ENCODE results near the gene DLG2.
"Not testable (repeated sequence)": the region's sequence is repeated elsewhere in the genome, so short reads cannot be mapped to it uniquely, and the experiment has no call there.

The DLG2 gene

DNA sequence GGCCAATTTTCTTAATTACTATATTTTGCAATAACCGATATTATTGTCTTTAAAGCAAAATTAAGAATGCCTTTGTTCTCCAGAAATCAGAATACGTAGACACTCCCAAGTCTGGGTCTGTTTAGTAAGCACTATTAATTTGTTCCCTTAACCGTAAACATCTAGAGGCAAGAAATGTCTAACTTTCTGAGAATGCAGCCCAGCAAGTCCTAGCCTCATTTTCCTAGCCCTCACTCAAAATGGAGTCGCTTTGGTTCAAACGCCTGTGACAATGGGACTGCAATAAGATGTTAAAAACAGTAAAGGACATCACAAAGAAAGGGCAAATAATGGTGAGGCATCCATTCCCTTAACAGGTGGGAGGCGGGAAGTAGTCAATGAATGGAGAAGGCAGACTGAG, 280.7 kb downstream of the DLG2 start:
- no peak overlapping the region for H3K9ac ChIP-seq (ENCODE audit: low read length)
- H3K4me1 ChIP-seq (ENCODE audit: insufficient read depth, low read length, severe bottlenecking): no peaks in the 10 kb centered on the region

GRCh38 chr11:85340846-85341245, 286.3 kb downstream of the DLG2 start:
- not testable (repeated sequence) for H3K9me2 ChIP-seq (ENCODE audit: low read depth, low read length); H3K27ac ChIP-seq (ENCODE audit: low read depth, low read length, poor library complexity, severe bottlenecking); H3K79me2 ChIP-seq (ENCODE audit: insufficient read depth, low read length); H3F3A ChIP-seq (ENCODE audit: insufficient read depth, low read length); H3K4me1 ChIP-seq (ENCODE audit: insufficient read depth, low read length, severe bottlenecking); H3K4me3 ChIP-seq (ENCODE audit: low read depth, low read length, poor library complexity, severe bottlenecking); H3K9me3 ChIP-seq (ENCODE audit: low read length); H3K9ac ChIP-seq (ENCODE audit: low read length); H3K27me3 ChIP-seq (ENCODE audit: insufficient read depth, low read length); H3K4me2 ChIP-seq (ENCODE audit: low read length); H3K36me3 ChIP-seq (ENCODE audit: insufficient read depth, low read length); H4K20me1 ChIP-seq (ENCODE audit: insufficient read depth, low read length); H2AFZ ChIP-seq (ENCODE audit: low read length)

More for the DNA sequence above, 280.7 kb downstream of the DLG2 start:
- H3K9me3 ChIP-seq (ENCODE audit: low read length): no peaks in the 10 kb centered on the region
- H3K9me2 ChIP-seq (ENCODE audit: low read depth, low read length): no peaks in the 10 kb centered on the region
- H3K4me2 ChIP-seq (ENCODE audit: low read length): no peak overlapping the region
- H3K4me3 ChIP-seq (ENCODE audit: low read depth, low read length, poor library complexity, severe bottlenecking): no peak overlapping the region
- TF ChIP-seq EZH2 (IDR thresholded peaks at IDR 0.05; ENCODE audit: borderline replicate concordance, low read length) (no peak), CTCF (IDR thresholded peaks at IDR 0.05; ENCODE audit: low read length) (no peak)
- H3F3A ChIP-seq (ENCODE audit: insufficient read depth, low read length): no peaks in the 10 kb centered on the region
- H3K79me2 ChIP-seq (ENCODE audit: insufficient read depth, low read length): no peaks in the 10 kb centered on the region
- H4K20me1 ChIP-seq (ENCODE audit: insufficient read depth, low read length): no peaks in the 10 kb centered on the region
- no peak overlapping the region for H3K27ac ChIP-seq (ENCODE audit: low read depth, low read length, poor library complexity, severe bottlenecking)
- H3K36me3 ChIP-seq (ENCODE audit: insufficient read depth, low read length): no peaks in the 10 kb centered on the region
- H3K27me3 ChIP-seq (ENCODE audit: insufficient read depth, low read length): no peaks in the 10 kb centered on the region
- no peak overlapping the region for H2AFZ ChIP-seq (ENCODE audit: low read length)

GRCh38 chr11:85318573-85318972, 308.6 kb downstream of the DLG2 start:
- no peaks in the 10 kb centered on the region for H3K9me2 ChIP-seq (ENCODE audit: low read depth, low read length)
- H3K27ac ChIP-seq (ENCODE audit: low read depth, low read length, poor library complexity, severe bottlenecking): no peak overlapping the region

More at GRCh38 chr11:85318573-85318972, 308.6 kb downstream of the DLG2 start:
- TF ChIP-seq EZH2 (IDR thresholded peaks at IDR 0.05; ENCODE audit: borderline replicate concordance, low read length) (no peak), CTCF (IDR thresholded peaks at IDR 0.05; ENCODE audit: low read length) (no peak)
- Histone ChIP-seq H3K36me3 (ENCODE audit: insufficient read depth, low read length) (no peaks in the 10 kb centered on the region), H4K20me1 (ENCODE audit: insufficient read depth, low read length) (no peaks in the 10 kb centered on the region), H3K27me3 (ENCODE audit: insufficient read depth, low read length) (no peaks in the 10 kb centered on the region), H3F3A (ENCODE audit: insufficient read depth, low read length) (no peaks in the 10 kb centered on the region), H3K9ac (ENCODE audit: low read length) (no peak overlapping the region), H3K4me2 (ENCODE audit: low read length) (no peak overlapping the region), H3K79me2 (ENCODE audit: insufficient read depth, low read length) (no peaks in the 10 kb centered on the region), H3K4me1 (ENCODE audit: insufficient read depth, low read length, severe bottlenecking) (peaks cover 13% of the 10 kb centered on the region), H3K9me3 (ENCODE audit: low read length) (no peaks in the 10 kb centered on the region), H3K4me3 (ENCODE audit: low read depth, low read length, poor library complexity, severe bottlenecking) (no peak overlapping the region), H2AFZ (ENCODE audit: low read length) (no peak overlapping the region)

All from OCI-LY1 (cell line).